Breast epithelium (tissue), 3 donors: ENCODE measurements around the gene TENM3.

ENCODE experiments used
- CTCF ChIP-seq, 3 donors: fragments of 450-650 bp; IDR thresholded peaks; one replicate each; pipeline ENCODE4 v1.5.1; 2016 to 2017; ENCODE audit warnings: antibody characterized with exemption in 3 of 3, mild to moderate bottlenecking in 3 of 3, moderate library complexity in 3 of 3
- POLR2A ChIP-seq: fragments of 450-650 bp; IDR thresholded peaks from one replicate; pipeline ENCODE4 v1.6.1; 2016; ENCODE audit warnings: antibody characterized with exemption, mild to moderate bottlenecking, moderate library complexity
- POLR2AphosphoS5 ChIP-seq, 3 donors: sonication (generic); formaldehyde crosslinking; IDR thresholded peaks; one replicate each; pipeline ENCODE4 v1.6.1; 2017; ENCODE audit warnings: antibody characterized with exemption in 3 of 3

- TF ChIP-seq POLR2AphosphoS5 (IDR thresholded peaks at IDR 0.05) (no peak), CTCF (IDR thresholded peaks at IDR 0.05) (no peak), POLR2A (no peak)
These were observed 436.3 kb downstream of the TENM3 start for GRCh38 chr4:182679533-182679932.
